ENCODE results near the gene ARHGEF39.
"Not testable (repeated sequence)": the region's sequence is repeated elsewhere in the genome, so short reads cannot be mapped to it uniquely, and the experiment has no call there.

The ARHGEF39 gene

DNA sequence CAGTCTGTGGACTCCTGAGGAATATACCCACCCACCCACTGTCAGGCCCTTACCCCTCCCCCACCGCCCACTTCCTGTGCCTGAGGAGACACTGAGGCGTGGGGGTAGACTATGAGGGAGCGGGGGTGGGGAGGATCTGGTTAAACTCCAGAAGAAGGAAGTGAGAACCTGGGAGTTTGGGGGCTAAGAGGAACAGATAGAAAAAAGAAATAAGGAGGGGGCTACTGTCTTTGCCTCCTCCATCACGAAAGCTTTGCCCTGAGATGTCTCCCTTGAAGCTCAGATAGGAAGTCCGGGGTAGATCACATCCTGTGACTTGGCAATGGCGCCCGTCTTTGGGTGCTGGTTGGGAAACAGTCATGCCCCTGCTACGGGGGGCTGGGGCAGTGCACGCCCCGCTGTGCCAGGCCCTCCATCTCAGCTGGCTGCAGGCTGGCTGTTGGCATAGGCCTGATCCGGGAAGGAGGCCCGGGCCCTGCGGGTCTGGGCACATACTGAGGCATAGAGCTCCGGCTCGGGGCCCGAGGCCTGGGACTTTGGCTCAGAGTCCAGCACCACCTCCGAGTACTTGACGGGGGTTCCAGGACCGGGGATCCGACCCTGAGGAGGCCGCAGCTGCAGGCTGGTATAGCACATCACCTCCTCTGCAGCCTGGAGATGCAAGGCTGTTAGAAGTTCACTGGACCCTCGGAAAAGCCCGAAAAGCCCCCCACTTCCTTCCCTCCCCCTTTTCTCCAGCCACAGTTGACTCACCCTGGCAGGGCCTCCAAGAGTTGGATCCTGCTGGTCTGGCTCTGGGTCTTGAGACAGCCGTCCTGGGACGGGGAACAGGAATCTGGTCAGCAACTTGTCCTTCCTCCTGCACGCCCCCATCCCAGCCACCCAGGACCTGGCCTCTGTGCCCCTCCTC, 15.3 kb downstream of the ARHGEF39 start:
- no peak for DNase-seq

GRCh38 chr9:35646533-35647265, 18.3 kb downstream of the ARHGEF39 start:
- DNase-seq, result peak; percentile 90 to 92

DNA sequence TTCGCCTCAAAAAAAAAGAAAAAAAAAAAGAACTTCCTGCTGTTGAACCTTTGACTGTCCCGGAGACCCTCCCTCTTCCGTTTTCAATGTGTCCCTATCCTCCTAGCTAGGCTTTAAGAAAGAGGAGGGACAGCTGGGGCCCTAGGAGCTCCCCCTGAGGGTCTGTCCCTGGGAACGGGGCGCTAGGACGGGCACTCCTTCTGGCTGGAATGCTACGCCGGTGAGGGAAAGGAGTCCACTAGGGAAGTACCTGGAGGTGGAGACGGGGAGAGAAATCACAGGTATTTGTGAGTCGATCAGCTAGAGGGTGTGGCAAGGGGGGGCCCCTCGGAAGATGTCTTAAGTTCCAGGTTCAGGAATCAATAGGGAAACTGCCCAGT, 18.9 kb downstream of the ARHGEF39 start:
- DNase-seq, result no peak

- not testable (repeated sequence) for DNase-seq
Observed at GRCh38 chr9:35645736-35646135, 19.3 kb downstream of the ARHGEF39 start.

DNA sequence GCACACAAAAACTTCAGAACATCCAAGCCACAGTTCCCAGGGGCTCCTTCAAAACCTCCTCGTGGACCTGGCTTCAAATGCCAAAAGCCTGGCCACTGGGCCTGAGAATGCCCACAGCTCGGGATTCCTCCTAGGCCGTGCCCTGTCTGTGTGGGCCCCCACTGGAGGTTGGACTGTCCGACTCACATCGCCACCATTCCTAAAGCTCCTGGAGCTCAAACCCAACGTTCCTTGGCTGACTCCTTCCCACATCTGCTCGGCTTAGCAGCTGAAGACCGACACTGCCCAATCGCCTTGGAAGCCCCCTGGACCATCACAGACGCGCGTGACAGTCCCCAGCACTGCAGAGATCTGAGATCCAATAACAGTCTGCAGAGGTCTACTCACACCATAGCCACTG, 21.9 kb downstream of the ARHGEF39 start:
- no peak for DNase-seq

- not testable (repeated sequence) for DNase-seq
Observed at GRCh38 chr9:35641478-35641877, 23.5 kb downstream of the ARHGEF39 start.

GRCh38 chr9:35640431-35640830, 24.6 kb downstream of the ARHGEF39 start:
- not testable (repeated sequence) for DNase-seq

DNA sequence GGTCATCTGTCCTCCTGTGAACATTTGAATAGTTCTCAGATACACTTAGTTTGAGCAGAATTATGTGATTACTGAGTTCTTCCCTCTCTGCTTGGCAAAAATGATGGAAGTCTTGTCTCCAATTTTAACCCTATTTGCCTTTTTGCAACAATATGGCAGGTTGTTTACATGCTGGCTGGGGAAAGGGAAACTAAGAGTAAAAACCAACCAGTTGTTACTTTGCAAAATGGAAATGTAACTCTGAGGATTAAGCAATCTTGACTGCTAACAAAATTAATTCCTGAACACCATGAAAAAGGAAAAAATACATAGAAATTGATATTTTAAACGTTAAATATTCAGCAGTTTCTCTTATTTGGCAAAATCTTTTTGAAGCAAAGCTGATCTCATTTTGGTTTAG, 25.4 kb downstream of the ARHGEF39 start:
- DNase-seq, result no peak

DNA sequence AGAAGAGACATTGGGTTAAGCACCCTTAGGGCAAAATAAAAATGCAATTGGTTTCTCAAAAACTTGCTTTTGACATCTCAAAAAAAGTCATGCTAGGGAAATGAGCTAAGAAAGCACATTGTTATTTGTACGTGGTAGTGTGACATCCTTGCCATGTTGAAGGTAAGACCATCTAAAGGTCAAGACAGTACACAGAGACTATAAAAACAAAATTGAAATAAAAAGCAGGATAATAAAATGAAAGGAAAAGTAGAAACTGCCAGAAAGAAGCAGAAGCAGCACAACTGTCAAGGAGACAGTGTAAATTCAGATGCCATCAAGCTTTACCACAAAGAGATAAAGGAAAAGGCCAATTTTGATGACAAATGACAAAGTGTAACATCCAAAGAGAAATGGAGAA, 25.8 kb downstream of the ARHGEF39 start:
- not testable (repeated sequence) for DNase-seq

DNA sequence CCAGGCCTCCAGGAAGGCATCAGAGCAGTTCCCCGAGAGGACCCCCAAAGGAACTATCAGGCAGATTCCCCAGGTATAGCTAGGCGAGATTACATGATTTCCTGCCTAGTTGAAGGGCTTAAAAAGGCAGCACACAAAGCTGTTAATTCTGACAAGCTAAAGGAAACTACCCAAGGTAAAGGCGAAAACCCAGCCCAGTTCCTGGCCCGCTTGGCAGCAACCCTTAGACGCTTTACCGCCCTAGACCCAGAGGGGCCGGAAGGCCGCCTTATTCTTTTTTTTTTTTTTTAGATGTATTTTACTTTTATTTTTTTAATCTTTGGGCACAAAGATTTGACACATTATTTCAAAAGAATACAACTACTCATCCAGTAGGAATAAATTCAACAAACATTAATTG, 26.2 kb downstream of the ARHGEF39 start:
- not testable (repeated sequence) for DNase-seq

- DNase-seq, result not testable (repeated sequence)
Observed at GRCh38 chr9:35637427-35637955, 27.5 kb downstream of the ARHGEF39 start.

- DNase-seq, result not testable (repeated sequence)
Observed at GRCh38 chr9:35636877-35637246, 28.1 kb downstream of the ARHGEF39 start.

DNA sequence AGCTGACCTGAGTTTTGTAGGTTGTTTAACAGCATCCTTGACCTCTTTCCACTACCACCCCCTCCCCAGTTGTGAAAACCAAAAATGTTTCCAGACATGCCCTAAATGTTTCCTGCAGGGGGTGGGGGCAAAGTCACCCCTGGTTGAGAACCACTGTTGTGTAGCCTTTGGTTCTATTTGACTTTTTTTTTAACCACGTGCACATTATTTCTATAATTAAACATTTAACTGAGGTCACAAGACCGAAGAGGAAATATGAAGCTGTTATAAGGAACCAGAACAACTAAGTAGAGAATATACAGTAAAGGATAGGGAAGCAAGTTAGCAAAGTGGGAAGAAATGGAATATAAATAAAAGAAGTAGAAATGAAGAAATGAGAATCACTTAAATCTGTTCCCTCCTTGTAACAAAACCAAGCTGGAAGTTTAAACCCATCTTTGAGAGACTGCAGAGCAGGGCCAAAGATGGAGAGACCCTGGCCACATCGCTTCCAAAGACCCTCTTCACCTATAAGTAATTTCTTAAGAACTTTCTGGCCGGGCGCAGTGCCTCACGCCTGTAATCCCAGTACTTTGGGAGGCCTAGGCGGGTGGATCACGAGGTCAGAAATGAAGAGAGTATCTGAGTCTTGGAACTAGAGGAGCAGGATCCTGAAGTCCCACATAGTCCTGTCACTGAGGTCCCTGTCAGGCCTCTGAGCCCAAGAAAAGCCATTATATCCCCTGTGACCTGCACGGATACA, 28.7 kb downstream of the ARHGEF39 start:
- DNase-seq, result no peak

GRCh38 chr9:35635730-35636129, 29.3 kb downstream of the ARHGEF39 start:
- no peak for DNase-seq

DNA sequence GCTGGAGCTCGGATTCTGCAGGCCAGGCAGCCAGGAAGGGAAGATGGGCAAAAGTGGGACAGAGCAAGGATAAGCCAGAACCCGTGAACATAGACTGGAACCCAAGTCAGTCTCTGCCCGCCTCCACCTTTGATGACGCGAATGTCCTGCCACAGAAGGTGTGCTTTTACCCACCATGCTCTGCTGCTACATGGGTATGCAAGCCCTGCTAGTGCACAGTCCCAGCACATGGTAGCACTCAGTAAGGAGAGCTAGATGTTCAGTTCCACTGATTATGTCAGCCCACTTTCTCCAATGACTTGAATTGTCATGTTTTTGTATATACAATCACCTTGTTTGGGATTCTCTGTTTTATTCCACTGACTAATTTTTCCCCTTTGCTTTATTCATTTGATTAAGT, 35.4 kb downstream of the ARHGEF39 start:
- DNase-seq, result no peak

- DNase-seq, result no peak
Observed at GRCh38 chr9:35628389-35628991, 36.5 kb downstream of the ARHGEF39 start.

GRCh38 chr9:35627575-35627974, 37.4 kb downstream of the ARHGEF39 start:
- no peak for DNase-seq

DNA sequence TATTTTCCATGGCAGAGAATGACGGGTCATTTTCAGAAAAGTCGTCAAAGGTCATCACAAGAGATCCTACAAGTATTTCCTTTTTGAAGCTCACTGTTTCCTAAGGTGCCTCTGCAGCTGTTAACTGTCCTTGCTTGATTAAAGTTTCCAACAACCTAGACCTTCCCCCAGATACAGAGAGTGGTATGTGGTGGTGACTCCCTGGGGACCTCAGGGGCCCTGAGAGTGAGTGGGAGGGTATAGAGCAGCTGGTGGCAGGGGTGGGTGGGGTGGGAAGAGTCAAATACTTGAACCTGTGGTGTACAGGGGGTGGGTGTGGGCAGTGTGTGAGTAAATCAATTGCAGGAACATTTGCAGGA, 45.2 kb downstream of the ARHGEF39 start:
- no peak for DNase-seq

DNA sequence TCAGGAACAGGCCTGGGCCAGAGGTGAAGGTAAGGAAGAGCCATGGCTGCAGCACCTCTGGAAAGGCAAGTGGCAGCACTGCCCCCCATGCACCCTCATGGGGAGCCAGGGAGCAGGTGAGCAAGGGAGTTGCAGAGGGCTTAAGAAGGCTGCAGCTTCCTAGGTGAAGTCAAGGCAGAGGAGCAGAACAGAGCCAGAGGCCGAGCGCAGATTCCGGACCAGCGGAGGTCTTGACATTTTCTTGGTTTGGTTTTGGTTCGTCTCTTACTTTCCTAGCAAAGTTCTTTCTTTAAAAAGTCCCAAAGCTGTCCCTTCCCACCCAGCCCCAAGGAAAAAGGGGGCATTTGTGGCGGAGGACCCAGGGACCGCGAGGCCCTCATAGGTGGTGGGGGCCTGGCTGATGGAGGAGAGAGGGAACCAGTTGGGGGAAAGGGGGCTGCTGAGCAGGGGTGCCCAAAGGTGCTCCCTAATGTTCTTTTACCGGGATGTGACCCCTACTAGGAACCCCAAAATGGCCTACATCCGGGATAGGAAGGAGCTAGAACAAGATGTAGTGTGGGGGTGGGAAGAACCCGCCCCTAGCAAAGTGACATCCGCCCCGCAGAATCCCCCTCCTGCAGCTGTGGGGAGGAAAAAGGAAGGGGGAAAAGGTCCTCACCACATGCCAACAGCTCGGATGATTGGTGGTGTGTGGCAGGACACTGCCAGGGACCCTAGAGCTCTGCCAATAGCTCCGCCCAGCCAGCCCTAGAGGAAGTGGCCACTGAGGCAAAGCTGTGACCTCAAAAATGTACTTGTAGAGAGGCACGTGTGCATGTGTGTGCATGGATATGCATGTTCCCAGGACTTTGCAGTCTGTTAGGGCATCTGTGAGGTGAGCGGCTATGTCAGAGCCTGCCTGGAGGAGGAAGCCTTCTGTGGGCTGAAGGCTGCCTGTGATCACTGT, 45.9 kb downstream of the ARHGEF39 start:
- no peak for DNase-seq

DNA sequence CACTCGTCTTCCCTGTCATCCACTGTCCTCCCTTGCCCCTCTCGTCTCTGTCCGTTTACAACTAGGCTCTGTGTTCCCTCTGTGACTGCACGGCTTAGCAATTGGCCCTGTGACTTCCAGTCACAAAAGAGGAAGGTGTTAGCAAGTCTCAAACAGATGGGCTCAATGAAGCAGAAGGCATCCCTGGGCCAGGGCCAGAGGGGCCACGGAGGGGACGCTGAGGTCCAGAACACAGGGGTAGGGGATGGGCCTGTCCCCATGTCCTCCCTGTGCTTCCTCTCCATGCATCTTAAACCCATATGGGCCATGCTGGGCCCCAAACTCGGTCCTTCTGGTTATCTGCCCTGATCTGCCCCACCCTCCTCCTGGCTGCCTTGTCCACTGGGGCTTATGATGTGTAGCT, 46.7 kb downstream of the ARHGEF39 start, which contains the start of gene CD72:
Gene CD72, minus strand, starts transcription at position 89 of the 403 bp plus-strand sequence. CDS start 110 bp downstream, outside the sequence.
- DNase-seq, result no peak

DNA sequence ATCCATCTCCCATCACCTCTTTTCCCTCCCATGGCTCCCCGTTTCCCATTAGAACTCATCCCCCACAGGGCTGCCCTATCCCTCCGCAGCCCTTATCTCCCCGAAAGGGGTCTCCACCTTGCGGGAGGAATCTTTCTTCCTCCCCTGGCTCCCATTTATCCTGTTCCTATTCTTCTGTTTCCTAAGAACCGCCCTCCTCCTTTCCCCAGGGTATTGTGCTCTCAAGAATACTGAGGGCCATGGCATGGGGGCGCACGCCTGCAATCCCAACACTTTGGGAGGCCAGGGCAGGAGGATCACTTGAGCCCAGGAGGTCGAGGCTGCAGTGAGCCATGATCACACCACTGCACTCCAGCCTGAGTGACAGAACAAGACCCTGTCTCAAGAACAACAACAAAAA, 47.4 kb downstream of the ARHGEF39 start:
- no peak for DNase-seq
